ENCODE data around the gene TCTN2. TPM values are rescaled to one million over a fixed set of nuclear protein-coding genes. Genes with fewer than 3 reads are reported as not detected.

TCTN2 gene
- total and polyA plus RNA-seq, 9 of the 15 experiments (the other 6 are each of a cell fraction or from before 2014, with no cell fraction given): 0.58 to 5.5 (median 3.6) TPM

- TF ChIP-seq CLOCK (CRISPR knock-in tag; IDR thresholded peaks at IDR 0.05; ENCODE audit: borderline replicate concordance): no peak
- TF ChIP-seq CREM (IDR thresholded peaks at IDR 0.05; ENCODE audit: low read depth): peak; percentile 100
- TF ChIP-seq RCOR1 (IDR thresholded peaks at IDR 0.05; ENCODE audit: borderline replicate concordance in 1 of 2, low read depth in 2 of 2, low read length in 2 of 2): peak in 1 of 2 experiments; percentile 69; a peak in 2 of 4 replicates
- TF ChIP-seq CHAMP1 (IDR thresholded peaks at IDR 0.05): no peak
- TF ChIP-seq NFRKB (IDR thresholded peaks at IDR 0.05; ENCODE audit: low read depth): peak; percentile 88; the same call in 1 of the 2 replicates
- no peak for TF ChIP-seq NFYB (IDR thresholded peaks at IDR 0.05; ENCODE audit: extremely low read depth, insufficient read length)
- TF ChIP-seq SMARCE1 (IDR thresholded peaks at IDR 0.05): no peak
- TF ChIP-seq EP300 (IDR thresholded peaks at IDR 0.05; ENCODE audit: low read length): peak; percentile 68
- peak; percentile 100 for TF ChIP-seq PHF20 (IDR thresholded peaks at IDR 0.05; ENCODE audit: partially characterized antibody)
- TF ChIP-seq MIER1 (IDR thresholded peaks at IDR 0.05; ENCODE audit: low read depth): no peak
- peak; percentile 79 for TF ChIP-seq POU5F1 (IDR thresholded peaks at IDR 0.05; ENCODE audit: borderline replicate concordance, low read depth, low read length, partially characterized antibody)
- no peak; the same call in 1 of the 2 replicates for TF ChIP-seq FOXK1 (CRISPR knock-in tag; IDR thresholded peaks at IDR 0.05; ENCODE audit: borderline replicate concordance)
- TF ChIP-seq EGR1 (conservative IDR thresholded peaks at IDR 0.05): peak; percentile 65
- peak; percentile 79; the same call in 1 of the 2 replicates for TF ChIP-seq RNF2 (IDR thresholded peaks at IDR 0.05)
- no peak for TF ChIP-seq SRSF3 (IDR thresholded peaks at IDR 0.05; ENCODE audit: insufficient read depth, low read length)
- TF ChIP-seq ZNF232 (CRISPR knock-in tag; IDR thresholded peaks at IDR 0.05): no peak
- no peak for TF ChIP-seq ZSCAN32 (CRISPR knock-in tag; IDR thresholded peaks at IDR 0.05)
- peak; percentile 94 for TF ChIP-seq FOXK2 (conservative IDR thresholded peaks at IDR 0.05 in 1 of 2, IDR thresholded peaks at IDR 0.05 in 1 of 2; ENCODE audit: low read depth in 2 of 2)
- TF ChIP-seq FOXA3 (CRISPR knock-in tag; conservative IDR thresholded peaks at IDR 0.05 in 1 of 2, IDR thresholded peaks at IDR 0.05 in 1 of 2): peak in 1 of 2 experiments; percentile 52; a peak in 1 of 4 replicates
- no peak for TF ChIP-seq ATF6 (CRISPR knock-in tag; IDR thresholded peaks at IDR 0.05)
- TF ChIP-seq PHF8 (IDR thresholded peaks at IDR 0.05; ENCODE audit: borderline replicate concordance, low read length): peak; percentile 99
Measured at GRCh38 chr12:123633379-123634141, 37.4 kb upstream of the TCTN2 start, which contains the start of the genes EIF2B1 and GTF2H3 (continued).

Measured in K562 (cell line).